CD4-positive, alpha-beta T cell treated with Interleukin-15 for 1 hour (primary cell): ENCODE data around the gene MACF1.
"Not testable (repeated sequence)": the region's sequence is repeated elsewhere in the genome, so short reads cannot be mapped to it uniquely, and the experiment has no call there.

Source experiments
- DNase-seq: peaks from one replicate; pipeline ENCODE4 v3.0.0-alpha.2; 2020

The MACF1 gene

DNA sequence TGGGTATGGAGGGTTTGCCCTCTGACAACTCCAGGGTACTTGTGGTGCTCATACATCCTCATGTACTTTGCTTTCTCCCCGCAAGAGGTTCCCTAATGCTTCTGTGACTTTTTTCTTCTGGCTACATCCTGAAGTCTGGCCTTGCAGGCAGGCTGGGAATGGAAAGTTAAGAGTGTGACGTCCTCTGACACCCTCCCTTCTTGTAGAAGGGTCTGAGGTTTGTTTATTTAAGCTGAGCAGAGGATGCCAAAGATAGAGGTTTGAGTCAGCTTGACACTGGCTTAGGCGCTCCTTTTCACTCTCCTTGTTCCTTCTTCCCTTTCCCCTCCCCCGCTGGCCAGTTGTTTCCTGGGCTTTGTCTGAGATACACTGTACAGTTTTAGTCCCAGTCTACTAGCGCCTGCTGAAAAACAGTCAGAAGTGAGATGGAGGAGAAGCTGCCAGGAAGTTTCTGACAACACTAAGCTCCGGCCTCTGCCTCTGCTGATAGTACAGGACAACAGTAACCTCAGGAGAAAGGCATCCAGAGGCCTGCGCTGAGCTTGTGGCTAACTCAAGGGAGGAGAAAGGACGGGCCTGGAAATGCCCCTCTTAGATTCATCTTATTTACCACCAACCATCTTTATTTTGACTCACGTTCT is at the start of gene MACF1:
Gene MACF1 (plus strand): TSS at position 255 of the 641 bp plus-strand sequence. CDS start 328 bp downstream, at position 583.
- DNase-seq: peak; percentile 30

GRCh38 chr1:39157304-39157703 is 47.2 kb upstream of the MACF1 start:
- DNase-seq: no peak

GRCh38 chr1:39158327-39159086 is 46.0 kb upstream of the MACF1 start:
- no peak for DNase-seq

GRCh38 chr1:39159224-39160036 is 45.1 kb upstream of the MACF1 start:
- DNase-seq: no peak

DNA sequence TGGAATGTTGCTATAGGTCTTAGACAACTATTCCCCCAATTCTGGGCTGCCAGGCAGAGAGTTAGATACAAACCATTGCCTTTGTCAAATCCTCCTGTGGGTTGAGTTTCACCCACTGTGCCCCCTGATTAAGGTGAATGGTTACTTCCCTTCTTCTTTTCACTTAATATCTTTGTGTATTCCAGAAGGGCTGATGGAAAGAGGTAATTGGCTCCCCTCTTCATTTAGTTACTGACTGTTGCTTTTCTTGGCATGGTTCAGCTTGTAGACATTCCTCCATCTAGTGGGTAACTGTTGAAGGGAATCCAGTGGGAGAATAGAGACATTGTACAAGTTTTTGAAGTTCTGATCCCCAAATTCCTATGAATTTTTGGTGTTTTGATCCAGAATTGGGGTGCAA is 43.8 kb upstream of the MACF1 start:
- DNase-seq: no peak

DNA sequence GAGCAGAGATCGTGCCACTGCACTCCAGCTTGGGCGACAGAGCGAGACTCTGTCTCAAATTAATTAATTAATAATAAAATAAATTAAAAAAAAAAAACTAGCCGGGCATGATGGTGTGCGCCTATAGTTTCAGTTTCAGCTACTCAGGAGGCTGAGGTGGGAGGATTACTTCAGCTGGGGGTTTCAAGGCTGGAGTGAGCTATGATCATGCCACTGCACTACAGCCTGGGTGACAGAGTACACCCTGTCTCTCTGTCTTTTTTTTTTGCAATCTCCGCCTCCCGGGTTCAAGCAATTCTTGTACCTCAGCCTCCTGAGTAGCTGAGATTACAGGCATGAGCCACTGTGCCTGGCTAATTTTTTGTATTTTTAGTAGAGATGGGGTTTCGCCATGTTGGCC is 42.7 kb upstream of the MACF1 start:
- DNase-seq: not testable (repeated sequence)

GRCh38 chr1:39163469-39163868 is 41.0 kb upstream of the MACF1 start:
- DNase-seq: no peak

DNA sequence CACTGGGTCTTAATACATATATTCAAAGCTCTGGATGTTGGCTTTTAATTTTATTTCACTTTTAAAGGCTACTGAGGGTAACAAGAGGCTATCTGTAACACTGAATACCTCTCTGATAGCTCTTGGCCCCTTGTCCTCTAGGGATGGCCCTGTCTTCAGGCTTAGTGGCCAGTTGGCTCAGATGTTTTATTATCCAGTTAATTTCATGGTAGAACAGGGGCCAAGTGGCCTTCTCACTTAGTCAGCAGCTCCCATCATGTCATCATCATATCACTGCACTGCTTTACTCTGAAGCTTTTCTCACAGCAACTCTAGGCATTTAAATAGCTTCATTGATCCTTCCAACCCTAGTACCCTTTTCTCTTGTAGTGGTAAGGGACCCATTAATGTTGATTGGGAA is 40.2 kb upstream of the MACF1 start:
- DNase-seq: no peak

GRCh38 chr1:39165049-39165448 is 39.4 kb upstream of the MACF1 start:
- no peak for DNase-seq

DNA sequence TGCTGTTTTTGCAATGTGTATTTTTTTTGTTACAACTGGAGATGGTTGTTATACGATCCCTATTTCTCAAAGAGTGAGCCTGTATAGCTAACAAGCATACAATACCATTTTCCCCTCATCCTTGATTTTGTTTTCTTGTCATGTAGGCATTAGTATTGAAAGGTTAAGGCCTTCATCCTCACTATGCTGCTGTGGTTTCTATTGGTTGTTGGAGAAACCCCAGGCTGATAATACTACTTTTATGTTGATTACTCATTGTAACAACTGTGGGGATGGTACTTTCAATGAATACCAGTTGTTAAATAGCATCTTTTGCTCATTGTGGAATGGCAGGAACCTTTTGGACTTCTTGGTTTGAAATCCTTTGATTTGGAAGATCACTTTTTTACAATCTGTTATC is 39.0 kb upstream of the MACF1 start:
- no peak for DNase-seq

DNA sequence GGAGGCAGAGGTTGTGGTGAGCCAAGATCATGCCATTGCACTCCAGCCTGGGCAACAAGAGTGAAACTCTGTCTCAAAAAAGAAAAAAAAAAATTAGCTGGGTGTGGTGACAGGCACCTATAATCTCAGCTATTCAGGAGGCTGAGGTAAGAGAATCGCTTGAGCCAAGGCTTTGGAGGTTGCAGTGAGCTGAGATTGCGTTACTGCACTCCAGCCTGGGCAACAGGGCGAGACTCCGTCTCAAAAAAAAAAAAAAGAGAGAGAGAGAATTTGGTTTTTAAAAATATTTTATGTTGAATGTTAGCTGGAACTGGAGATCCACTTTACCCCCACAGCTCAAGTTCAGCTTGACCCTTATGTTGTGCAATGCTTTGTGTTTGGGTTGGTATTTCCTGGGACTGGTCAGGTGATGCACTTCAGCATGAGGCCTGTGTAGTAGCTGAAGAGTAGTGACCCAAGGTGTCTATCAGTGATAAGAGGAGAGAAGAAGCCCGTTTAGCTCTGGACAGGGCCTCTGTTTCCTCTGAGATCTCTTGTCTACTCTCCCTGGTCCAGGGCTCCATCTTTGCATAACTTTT is 36.8 kb upstream of the MACF1 start:
- DNase-seq: no peak

DNA sequence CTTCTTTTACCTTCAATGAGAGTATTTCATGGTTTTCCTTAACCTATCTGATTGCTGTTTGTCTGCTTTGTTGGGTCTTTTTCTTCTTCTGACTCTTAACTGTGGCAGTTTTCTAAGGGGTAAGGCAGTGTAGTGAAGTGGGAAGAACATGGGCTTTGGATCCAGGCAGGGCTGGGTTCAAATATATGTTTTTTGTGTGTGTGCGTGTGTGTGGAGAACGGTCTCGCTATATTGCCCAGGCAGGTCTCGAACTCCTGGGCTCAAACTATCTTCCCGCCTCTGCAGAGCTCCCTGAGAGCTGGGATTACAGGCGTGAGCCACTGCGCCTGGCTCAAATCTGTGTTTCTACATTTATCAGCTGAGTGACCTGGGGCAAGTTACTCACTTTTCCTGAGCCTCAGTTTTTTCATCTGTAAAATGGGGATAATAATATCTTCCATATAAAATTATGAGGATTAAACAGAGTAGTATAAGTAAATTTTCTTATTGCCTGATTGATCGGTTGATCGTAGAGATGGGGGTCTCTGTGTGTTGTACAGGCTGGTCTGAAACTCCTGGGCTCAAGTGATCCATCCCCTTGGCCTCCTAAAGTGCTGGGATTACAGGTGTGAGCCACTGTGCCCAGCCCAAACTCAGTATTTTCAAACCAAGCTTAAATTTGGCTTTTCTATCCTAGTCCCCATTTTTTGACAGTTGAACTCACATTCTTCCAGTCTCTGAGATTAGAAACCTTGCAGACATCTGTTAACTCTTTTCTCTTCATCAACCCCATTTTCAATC is 36.0 kb upstream of the MACF1 start:
- DNase-seq: no peak

DNA sequence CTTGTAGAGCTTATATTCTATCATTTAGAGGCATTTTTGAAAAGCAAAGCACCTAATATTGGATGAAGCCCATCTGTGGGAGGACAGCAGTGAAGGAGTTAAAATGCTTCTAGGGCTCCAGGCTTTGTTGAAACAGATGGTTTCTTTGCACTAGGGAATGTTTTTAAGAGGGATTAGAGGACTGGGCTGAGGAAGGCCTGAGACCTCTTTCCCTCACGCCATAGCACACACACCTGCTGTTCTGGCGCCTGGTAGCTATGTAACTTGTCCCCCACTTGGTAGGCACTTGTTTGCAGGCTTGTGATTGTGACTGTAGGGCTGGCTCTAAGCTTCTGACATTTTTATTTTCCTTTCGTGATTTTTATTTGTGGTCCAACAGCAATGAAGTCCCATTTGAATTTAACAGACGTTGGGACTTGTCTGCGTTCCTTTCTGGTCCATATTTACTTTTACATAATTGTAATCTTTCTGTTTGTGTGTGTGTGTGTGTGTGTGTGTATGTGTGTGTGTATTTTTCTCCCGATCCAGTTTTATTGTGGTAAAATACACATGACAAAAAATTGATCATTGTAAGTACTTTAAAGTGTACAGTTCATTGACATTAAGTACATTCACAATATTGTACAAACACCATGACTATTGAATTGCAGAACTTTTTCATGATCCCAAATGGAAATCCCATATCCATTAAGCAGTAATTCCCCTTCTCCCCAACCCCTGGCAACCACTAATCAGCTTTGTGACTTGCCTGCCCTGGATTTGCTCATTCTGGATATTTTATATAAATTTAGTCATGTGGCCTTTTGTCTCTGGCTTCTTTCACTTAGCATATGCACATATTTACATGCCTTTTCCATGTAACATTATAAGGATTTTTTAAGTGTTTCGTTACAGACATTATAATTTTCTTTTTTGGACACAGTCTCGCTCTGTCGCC is 33.5 kb upstream of the MACF1 start:
- DNase-seq: no peak

GRCh38 chr1:39173119-39173994 is 31.1 kb upstream of the MACF1 start:
- no peak for DNase-seq

DNA sequence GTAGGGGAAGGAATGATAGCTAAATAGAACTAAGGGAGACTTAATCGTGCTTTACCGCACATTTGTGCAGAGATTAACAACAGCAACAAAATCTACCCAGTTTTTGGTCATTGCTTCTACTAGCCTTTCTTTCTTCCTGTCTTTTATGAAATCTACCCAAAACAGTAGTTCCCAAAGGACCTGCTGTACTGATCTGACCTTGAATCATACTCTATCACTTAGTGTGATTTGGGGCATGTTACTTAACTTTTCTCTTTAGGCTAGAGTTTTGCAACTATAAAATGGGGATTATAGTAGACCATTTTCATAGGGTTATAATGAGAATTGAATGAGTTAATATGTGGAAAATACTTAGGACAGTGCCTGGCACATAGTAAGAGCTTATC is 30.5 kb upstream of the MACF1 start:
- no peak for DNase-seq

DNA sequence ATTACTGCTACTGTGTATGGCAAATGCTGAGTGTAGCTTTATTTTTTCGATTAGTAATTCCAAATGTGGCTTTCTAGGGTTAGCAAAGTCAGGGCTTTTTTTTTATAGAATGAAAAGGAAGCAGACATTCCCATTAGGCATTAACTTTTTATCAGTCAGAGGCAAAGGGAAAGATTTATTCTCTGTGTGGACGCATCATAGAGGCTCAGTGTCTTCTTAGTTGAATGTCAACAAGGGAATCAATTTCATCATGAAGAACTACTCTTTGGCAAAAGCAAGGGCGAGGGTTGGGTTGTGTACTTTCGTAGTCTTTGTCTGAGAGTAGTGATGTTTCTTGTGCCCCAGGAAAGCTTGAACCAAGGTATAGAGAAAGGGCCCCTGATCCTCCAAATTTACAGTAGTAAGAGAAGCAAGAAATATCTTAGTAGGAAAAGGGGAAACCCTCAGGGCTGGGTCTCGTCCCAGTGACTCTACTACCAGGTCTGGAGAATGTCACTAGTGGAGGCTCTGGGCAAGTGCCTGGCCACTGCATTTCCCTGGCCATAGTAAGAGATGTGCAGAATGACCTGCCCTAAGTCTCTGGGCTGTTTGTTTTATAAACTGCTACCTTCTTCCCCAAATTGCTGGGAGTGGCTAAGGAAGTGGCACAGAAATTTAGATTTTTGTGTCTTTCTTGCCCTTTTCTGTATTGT is 30.0 kb upstream of the MACF1 start:
- no peak for DNase-seq

DNA sequence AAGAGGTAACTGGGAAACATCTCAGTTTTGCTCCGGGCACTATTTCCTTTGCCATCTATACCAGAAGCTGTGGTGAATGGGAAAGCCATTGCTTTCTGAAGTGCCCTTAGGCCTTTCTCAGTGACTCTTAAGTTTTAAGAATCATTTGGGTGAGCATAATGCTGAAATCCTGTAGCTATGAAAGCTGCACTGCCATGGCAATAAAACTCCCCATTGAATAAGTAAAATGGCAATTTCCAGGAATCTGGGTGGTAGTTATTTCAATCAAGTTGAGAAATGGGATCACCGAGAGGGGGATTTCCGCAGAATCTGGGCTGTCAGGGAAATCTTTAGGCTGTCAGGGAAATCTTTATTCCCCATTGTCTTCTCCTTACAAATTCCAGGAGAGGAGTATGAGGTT is 26.8 kb upstream of the MACF1 start:
- no peak for DNase-seq

GRCh38 chr1:39178541-39179431 is 25.7 kb upstream of the MACF1 start:
- no peak for DNase-seq

GRCh38 chr1:39181311-39181710 is 23.2 kb upstream of the MACF1 start:
- no peak for DNase-seq
